Spleen (tissue), 7 donors: ENCODE measurements around the gene RUSF1.

Source experiments
- POLR2A ChIP-seq, 3 donors: fragments of 450-650 bp; IDR thresholded peaks; one replicate each; pipeline ENCODE4 v1.5.1; 2017; ENCODE audit warnings: antibody characterized with exemption in 3 of 3, mild to moderate bottlenecking in 1 of 3
- TF ChIP-seq, protein P1 (sequence below), 11 experiments: fragments of 200-600 bp in 7 of 11; fragments of 450-650 bp in 4 of 11; sonication (generic) in 4 of 11; IDR thresholded peaks in 8 of 11; conservative IDR thresholded peaks in 3 of 11; 1 replicate in 7 of 11; 2 replicates in 4 of 11; pipeline versions ENCODE4 v1.4.0 to v1.8.0; 2016 to 2021; ENCODE audit warnings: antibody characterized with exemption in 11 of 11, inconsistent platforms in 4 of 11, mild to moderate bottlenecking in 1 of 11
- donor health status: DM: no; HTN: no; CAD: no; lungs with moderate emphysema.
- donor health status: DM: no; HTN: no; CAD: no.
- donor health status: DM: no; HTN: no; CAD: no.

DNA sequence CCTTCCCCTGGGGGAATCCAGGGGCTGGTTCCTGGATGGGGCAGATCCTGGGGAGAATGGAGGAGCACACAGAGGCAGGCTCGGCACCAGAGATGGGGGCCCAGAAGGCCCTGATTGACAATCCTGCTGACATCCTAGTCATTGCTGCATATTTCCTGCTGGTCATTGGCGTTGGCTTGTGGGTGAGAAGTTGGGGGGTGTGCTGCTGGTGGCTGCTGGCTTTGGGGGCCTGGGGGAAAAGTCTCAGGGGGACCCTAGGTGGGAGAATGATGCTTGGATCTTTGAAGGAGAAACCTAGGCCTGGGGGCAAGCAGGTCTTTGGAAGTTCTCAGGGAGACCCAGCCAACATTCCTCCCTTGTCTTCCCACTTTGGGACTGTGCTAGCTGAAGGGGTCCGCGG lies 25.1 kb downstream of the RUSF1 start, which contains the start of gene SLC5A2:
- TF ChIP-seq, protein P1, sequence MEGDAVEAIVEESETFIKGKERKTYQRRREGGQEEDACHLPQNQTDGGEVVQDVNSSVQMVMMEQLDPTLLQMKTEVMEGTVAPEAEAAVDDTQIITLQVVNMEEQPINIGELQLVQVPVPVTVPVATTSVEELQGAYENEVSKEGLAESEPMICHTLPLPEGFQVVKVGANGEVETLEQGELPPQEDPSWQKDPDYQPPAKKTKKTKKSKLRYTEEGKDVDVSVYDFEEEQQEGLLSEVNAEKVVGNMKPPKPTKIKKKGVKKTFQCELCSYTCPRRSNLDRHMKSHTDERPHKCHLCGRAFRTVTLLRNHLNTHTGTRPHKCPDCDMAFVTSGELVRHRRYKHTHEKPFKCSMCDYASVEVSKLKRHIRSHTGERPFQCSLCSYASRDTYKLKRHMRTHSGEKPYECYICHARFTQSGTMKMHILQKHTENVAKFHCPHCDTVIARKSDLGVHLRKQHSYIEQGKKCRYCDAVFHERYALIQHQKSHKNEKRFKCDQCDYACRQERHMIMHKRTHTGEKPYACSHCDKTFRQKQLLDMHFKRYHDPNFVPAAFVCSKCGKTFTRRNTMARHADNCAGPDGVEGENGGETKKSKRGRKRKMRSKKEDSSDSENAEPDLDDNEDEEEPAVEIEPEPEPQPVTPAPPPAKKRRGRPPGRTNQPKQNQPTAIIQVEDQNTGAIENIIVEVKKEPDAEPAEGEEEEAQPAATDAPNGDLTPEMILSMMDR (IDR thresholded peaks at IDR 0.05 in 8 of 11, conservative IDR thresholded peaks at IDR 0.05 in 3 of 11), result no peak
- no peak for TF ChIP-seq POLR2A (IDR thresholded peaks at IDR 0.05)
